Cardiac fibroblast (primary cell): ENCODE results near the gene ROR2.
"Not testable (repeated sequence)": the region's sequence is repeated elsewhere in the genome, so short reads cannot be mapped to it uniquely, and the experiment has no call there.

ENCODE experiments used
- DNase-seq, 2 donors: peaks; one replicate each; pipeline versions ENCODE4 v3.0.0 to v3.0.0-alpha.2; 2010; ENCODE audit warnings: low read depth in 2 of 2
- H3K4me3 ChIP-seq, 2 donors: replicated peaks in 1 of 2; 1 replicate in 1 of 2; 2 replicates in 1 of 2; pipeline ENCODE4 v1.5.1; 2011; ENCODE audit warnings: low read depth in 2 of 2, low read length in 2 of 2, mild to moderate bottlenecking in 2 of 2, moderate library complexity in 1 of 2
- TF ChIP-seq, protein P1 (sequence below): IDR thresholded peaks from one replicate; pipeline ENCODE4 v1.5.1; 2011; ENCODE audit warnings: low read depth, mild to moderate bottlenecking, low read length, inconsistent platforms

Gene ROR2

DNA sequence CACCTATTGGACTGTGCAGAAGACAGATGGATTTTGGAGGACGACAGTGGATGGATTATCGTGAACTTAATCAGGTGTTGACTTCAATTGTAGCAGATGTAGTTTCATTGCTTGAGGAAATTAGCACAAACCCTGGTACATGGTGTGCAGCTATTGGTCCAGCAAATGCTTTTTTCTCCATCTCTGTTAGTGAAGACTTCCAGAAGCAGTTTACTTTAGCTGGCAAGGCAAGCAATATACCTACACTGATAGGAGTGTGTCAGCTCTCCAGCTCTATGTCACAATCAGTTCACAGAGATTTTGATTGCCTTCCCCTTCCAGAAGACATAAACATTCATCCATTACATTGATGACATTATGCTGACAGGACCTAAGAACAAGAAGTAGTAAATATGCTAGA is 35.7 kb upstream of the ROR2 start:
- TF ChIP-seq, protein P1, sequence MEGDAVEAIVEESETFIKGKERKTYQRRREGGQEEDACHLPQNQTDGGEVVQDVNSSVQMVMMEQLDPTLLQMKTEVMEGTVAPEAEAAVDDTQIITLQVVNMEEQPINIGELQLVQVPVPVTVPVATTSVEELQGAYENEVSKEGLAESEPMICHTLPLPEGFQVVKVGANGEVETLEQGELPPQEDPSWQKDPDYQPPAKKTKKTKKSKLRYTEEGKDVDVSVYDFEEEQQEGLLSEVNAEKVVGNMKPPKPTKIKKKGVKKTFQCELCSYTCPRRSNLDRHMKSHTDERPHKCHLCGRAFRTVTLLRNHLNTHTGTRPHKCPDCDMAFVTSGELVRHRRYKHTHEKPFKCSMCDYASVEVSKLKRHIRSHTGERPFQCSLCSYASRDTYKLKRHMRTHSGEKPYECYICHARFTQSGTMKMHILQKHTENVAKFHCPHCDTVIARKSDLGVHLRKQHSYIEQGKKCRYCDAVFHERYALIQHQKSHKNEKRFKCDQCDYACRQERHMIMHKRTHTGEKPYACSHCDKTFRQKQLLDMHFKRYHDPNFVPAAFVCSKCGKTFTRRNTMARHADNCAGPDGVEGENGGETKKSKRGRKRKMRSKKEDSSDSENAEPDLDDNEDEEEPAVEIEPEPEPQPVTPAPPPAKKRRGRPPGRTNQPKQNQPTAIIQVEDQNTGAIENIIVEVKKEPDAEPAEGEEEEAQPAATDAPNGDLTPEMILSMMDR, result no peak
- H3K4me3 ChIP-seq, result no peak overlapping the region
- DNase-seq, result no peak

DNA sequence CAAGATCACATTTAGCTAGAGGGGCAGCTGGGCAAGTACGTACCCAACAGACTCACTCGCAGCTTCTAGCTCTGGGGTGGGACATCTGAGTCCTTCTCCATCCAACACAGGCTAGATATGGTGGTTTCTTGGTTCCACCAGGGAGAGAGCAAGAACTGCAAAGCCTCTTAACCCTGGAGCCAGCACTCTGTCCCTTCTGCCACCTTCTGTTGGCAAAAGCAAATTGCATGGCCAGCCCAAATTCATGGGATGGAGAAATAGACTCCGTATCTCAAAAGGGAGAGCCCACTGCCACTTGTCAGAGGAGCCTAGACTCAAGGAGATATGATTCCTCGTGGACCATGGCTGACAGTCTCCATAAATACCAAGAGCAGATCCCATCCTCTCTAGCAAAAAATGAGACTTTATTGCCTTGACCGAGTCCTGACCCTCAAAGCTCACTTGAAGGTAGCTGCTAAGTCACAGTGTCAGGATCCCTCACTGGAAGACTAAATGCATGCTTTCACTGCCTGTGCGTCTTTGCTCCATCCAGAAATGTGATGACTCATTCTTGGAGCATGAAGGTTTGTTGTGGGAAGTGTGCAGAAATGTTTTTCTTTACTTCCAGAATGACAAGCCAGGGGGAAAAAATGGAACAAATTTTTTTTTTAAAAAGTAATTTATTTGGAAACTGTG is 28.8 kb upstream of the ROR2 start:
- H3K4me3 ChIP-seq, result no peak overlapping the region
- DNase-seq, result peak; percentile 85 to 92
- TF ChIP-seq, protein P1, result peak; percentile 43

DNA sequence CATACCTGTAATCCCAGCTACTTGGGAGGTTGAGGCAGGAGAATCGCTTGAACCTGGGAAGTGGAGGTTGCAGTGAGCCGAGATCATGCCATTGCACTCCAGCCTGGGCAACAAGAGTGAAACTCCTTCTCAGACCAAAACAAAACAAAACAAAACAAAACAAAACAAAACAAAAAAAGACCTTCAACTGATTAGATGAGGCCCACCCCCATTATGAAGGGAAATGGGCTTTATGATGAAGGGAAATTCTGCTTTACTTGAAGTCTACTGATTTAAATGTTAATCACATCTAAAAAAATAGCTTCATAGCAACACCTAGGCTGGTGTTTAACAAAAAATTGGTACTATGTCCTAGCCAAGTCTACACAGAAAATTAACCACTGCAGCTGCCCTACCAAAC is 25.2 kb upstream of the ROR2 start:
- not testable (repeated sequence) for DNase-seq, H3K4me3 ChIP-seq

GRCh38 chr9:91972711-91973110 is 22.7 kb upstream of the ROR2 start:
- no peak overlapping the region for H3K4me3 ChIP-seq
- TF ChIP-seq, protein P1, result no peak
- DNase-seq, result no peak

DNA sequence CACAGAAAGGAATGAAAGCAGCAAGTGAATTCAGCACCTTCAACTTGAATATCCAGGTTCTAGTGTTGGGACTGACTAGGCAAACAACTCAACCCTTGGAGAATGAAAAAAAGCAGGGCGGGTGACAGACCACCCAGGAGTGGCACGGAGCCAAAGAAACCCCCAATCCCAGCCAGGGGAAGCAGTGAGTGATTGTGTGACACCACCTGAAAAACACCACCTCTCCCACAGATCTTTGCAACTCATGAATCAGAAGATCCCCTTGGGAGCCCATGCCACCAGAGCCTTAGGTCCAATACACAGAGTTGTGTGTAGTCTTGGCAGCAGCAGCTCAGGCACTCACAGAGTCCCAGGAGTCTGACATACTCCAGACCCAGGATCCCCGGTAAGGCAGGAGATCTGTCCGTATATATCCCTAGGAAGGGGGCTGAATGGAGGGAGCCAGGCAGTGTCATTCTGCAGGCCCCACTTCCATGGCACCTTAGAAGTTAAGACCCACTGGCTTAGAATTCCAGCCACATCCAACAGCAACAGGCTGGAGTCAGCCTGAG is 22.1 kb upstream of the ROR2 start:
- no peak overlapping the region for H3K4me3 ChIP-seq
- DNase-seq, result no peak
- TF ChIP-seq, protein P1, result no peak

DNA sequence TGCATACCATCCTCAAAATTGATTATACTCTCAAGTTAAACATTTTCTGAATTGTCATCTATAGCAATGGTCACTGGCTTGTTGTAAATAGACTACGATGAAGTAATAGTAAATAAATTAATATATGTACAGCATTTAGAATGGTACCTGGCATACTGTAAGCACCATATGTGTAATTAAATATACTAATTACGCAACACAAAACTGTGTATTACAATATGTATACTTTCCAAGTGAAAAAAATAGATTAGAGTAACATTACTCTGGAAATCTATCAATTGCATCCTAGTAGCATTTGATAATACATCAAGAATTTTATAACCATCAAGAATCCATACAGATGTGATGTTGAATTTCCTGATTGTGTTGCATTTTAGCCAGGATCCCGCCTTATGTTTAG is 17.2 kb upstream of the ROR2 start:
- DNase-seq, result no peak
- no peak overlapping the region for H3K4me3 ChIP-seq
- TF ChIP-seq, protein P1, result no peak

- no peak for DNase-seq
- TF ChIP-seq, protein P1, result no peak
- no peak overlapping the region for H3K4me3 ChIP-seq
These were observed 16.5 kb upstream of the ROR2 start for GRCh38 chr9:91966503-91966902.
